Omental fat pad (tissue), 4 donors: ENCODE results near the gene RIOK1. TPM values are rescaled to one million over a fixed set of nuclear protein-coding genes. Genes with fewer than 3 reads are reported as not detected.

ENCODE experiments used
- ATAC-seq: fragments of 150-250 bp; one replicate; pipeline ENCODE4 v1.9.1; 2016; ENCODE audit warnings: mild to moderate bottlenecking, moderate library complexity; ENCODE audit not compliant: low FRiP score
- DNase-seq: peaks from one replicate; pipeline ENCODE4 v3.0.0-alpha.2; 2019; ENCODE audit warnings: low spot score
- CTCF ChIP-seq, 3 donors: fragments of 450-650 bp; IDR thresholded peaks; one replicate each; pipeline ENCODE4 v1.5.1; 2016 to 2017; ENCODE audit warnings: antibody characterized with exemption in 3 of 3, mild to moderate bottlenecking in 3 of 3, moderate library complexity in 2 of 3
- total RNA-seq, 4 donors: library from RNA; depleted of rRNA; stranded (reverse); fragments of >200 nt; gene quantifications; one replicate each; pipeline ENCODE4 v1.1.0, GENCODE V29; 2016

Gene RIOK1
- total RNA-seq, 4 donors from 2014 or later = 18.1 to 44.8 (median 23.7) TPM

- ATAC-seq = no peak
- TF ChIP-seq CTCF (IDR thresholded peaks at IDR 0.05) = no peak
- DNase-seq = no peak
These were observed 42.2 kb downstream of the RIOK1 start for GRCh38 chr6:7431674-7432390.

- ATAC-seq = no peak
- no peak for TF ChIP-seq CTCF (IDR thresholded peaks at IDR 0.05)
- no peak for DNase-seq
These were observed 42.9 kb downstream of the RIOK1 start for GRCh38 chr6:7432391-7433120.

- ATAC-seq (no peak), DNase-seq (no peak)
- TF ChIP-seq CTCF (IDR thresholded peaks at IDR 0.05) = no peak
These were observed 43.6 kb downstream of the RIOK1 start for GRCh38 chr6:7433121-7433617.

GRCh38 chr6:7434672-7435071 is 45.1 kb downstream of the RIOK1 start:
- DNase-seq = no peak
- TF ChIP-seq CTCF (IDR thresholded peaks at IDR 0.05) = no peak

GRCh38 chr6:7438011-7438410 is 48.4 kb downstream of the RIOK1 start:
- ATAC-seq = no peak
- DNase-seq = no peak
- no peak for TF ChIP-seq CTCF (IDR thresholded peaks at IDR 0.05)

More at GRCh38 chr6:7434672-7435071, 45.1 kb downstream of the RIOK1 start:
- ATAC-seq = no peak

GRCh38 chr6:7439228-7439627 is 49.6 kb downstream of the RIOK1 start:
- TF ChIP-seq CTCF (IDR thresholded peaks at IDR 0.05) = no peak
- no peak for DNase-seq
- ATAC-seq = no peak
